DMS53 treated with DMSO at 0.1 percent for 48 hours (cell line): ENCODE results near the gene SLC25A12.

ENCODE experiments used
- DNase-seq: peaks from one replicate; lab custom pipeline; 2025; ENCODE audit not compliant: unreplicated experiment; lab: John Stamatoyannopoulos, UW

Gene SLC25A12

GRCh38 chr2:171735991-171736710 is 157.9 kb downstream of the SLC25A12 start:
- DNase-seq, result no peak
